LNCaP clone FGC (cell line): ENCODE data around the gene PPP2R3B.
"Not testable (repeated sequence)": the region's sequence is repeated elsewhere in the genome, so short reads cannot be mapped to it uniquely, and the experiment has no call there.

Source experiments
- DNase-seq: peaks from one replicate; pipeline ENCODE4 v3.0.0-alpha.2; 2011; ENCODE audit warnings: low read depth
- H3K4me3 ChIP-seq: 2 replicates; pipeline ENCODE4 v1.5.1; 2011; ENCODE audit warnings: mild to moderate bottlenecking, low read depth, low read length, control low read depth
- TF ChIP-seq, protein P1 (sequence below): IDR thresholded peaks from 2 replicates; pipeline ENCODE4 v1.5.1; 2012; ENCODE audit warnings: mild to moderate bottlenecking; ENCODE audit not compliant: control insufficient read depth, insufficient read depth; ENCODE audit errors: extremely low read depth

PPP2R3B gene

DNA sequence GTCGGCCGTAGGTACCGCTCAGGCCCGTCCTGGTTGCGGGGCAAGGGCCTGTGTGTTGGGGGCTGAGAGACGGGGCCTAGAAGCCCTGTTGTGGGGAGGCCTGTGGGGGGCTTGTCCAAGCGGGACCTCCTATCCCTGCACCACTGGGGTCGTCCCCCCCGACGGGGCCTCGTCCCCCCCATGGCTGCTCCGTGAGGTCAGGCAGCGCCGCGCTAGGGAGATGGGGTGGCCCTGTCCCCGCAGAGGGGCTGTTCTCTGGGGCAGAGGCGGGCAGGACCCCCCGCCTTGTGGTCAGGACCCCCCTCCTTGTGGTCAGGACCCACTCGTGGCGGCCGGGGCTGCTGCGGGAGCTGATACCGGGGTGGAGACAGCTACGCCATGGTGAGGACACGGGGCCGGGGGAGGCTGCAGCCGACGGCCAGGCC lies 56.0 kb downstream of the PPP2R3B start:
- TF ChIP-seq, protein P1, sequence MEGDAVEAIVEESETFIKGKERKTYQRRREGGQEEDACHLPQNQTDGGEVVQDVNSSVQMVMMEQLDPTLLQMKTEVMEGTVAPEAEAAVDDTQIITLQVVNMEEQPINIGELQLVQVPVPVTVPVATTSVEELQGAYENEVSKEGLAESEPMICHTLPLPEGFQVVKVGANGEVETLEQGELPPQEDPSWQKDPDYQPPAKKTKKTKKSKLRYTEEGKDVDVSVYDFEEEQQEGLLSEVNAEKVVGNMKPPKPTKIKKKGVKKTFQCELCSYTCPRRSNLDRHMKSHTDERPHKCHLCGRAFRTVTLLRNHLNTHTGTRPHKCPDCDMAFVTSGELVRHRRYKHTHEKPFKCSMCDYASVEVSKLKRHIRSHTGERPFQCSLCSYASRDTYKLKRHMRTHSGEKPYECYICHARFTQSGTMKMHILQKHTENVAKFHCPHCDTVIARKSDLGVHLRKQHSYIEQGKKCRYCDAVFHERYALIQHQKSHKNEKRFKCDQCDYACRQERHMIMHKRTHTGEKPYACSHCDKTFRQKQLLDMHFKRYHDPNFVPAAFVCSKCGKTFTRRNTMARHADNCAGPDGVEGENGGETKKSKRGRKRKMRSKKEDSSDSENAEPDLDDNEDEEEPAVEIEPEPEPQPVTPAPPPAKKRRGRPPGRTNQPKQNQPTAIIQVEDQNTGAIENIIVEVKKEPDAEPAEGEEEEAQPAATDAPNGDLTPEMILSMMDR = no peak

DNA sequence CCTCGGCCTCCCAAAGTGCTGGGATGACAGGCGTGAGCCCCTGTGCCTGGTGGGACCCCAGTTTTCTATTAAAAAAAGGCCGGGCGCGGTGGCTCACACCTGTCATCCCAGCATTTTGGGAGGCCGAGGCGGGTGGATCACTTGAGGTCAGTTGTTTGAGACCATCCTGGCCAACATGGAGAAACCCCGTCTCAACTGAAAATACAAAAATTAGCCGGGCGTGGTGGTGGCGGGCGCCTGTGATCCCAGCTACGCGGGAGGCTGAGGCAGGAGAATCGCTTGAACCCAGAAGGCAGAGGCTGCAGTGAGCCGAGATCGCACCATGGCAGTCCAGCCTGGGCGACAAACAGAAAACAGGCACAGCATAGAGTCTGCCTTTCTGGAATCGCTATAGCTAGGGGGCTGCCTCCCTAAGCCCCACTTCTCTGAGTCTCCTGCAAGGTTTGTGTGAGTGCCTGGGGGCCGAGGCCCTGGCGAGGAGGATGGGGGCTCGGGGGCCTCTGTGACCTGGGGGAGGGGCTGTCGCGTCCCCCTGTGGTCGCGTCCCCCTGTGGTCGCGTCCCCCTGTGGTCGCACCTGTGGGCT lies 56.5 kb downstream of the PPP2R3B start:
- not testable (repeated sequence) for H3K4me3 ChIP-seq, DNase-seq

More for the DNA sequence above, 56.0 kb downstream of the PPP2R3B start:
- no peak for DNase-seq
- H3K4me3 ChIP-seq = no peak overlapping the region

DNA sequence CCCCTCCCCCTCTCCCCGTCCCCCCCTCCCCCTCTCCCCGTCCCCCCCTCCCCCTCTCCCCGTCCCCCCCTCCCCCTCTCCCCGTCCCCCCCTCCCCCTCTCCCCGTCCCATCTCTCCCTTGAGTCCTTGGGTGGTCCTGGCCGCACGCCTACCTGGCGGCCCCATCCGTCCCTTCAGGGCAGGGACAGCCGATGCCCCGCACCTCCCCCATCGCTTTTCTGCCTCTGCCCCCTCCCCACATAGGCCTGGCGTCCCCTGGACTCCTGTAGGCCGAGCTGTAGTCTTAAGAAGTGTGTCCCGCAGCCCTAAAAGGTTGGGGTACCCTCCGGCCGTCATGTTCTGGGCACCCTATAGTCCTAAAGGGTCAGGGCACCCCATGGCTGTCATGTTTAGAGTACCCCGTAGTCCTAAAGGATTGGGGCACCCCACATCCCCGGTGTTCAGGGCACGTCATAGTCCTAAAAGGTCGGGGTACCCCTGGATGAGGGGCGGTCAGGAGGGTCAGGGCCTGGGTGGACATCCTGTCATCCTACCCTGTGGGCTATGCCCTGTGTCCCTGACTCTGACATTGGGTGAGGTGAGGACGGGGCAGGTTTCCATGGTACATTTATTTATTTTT lies 57.3 kb downstream of the PPP2R3B start:
- no peak for DNase-seq
- TF ChIP-seq, protein P1 = no peak
- H3K4me3 ChIP-seq = no peak overlapping the region

DNA sequence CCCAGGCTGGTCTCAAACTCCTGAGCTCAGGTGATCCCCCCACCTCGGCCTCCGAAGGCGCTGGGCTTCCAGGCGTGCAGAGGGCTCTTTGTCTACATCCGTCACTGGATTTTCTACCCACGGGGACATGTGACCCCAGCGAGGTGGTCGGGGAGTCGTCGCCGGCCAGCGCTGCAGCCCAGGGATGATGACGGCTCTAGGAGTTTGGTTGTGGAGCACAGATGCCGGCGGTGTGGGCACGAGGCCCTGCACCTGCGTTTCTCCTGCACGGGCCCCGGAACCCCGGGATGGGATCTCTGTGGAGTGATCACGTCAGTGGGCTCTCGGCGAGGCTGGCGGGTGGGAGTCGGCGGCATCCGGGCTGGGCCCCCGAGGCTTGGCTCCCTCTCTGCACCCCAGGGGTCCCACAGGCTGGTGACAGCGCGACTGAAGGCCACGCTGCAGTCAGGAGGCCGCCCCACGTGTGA lies 59.0 kb downstream of the PPP2R3B start:
- no peak for DNase-seq
- TF ChIP-seq, protein P1 = no peak
- no peak overlapping the region for H3K4me3 ChIP-seq

DNA sequence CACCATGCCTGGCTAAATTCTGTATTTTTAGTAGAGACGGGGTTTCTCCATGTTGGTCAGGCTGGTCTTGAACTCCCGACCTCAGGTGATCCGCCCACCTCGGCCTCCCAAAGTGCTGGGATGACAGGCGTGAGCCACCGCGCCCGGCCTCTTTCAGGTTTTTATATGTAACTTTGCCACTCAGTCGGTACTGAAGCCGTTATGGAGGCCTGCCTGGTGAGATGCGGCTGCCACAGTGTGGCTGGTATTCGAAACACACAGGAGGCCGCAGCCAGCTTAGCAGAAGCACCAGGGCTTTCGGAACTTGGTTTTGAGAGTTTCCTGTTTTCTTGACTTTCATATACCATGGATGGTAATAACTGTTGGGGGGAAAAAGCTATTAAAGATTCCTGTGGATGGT lies 62.0 kb downstream of the PPP2R3B start:
- H3K4me3 ChIP-seq, DNase-seq: not testable (repeated sequence)

DNA sequence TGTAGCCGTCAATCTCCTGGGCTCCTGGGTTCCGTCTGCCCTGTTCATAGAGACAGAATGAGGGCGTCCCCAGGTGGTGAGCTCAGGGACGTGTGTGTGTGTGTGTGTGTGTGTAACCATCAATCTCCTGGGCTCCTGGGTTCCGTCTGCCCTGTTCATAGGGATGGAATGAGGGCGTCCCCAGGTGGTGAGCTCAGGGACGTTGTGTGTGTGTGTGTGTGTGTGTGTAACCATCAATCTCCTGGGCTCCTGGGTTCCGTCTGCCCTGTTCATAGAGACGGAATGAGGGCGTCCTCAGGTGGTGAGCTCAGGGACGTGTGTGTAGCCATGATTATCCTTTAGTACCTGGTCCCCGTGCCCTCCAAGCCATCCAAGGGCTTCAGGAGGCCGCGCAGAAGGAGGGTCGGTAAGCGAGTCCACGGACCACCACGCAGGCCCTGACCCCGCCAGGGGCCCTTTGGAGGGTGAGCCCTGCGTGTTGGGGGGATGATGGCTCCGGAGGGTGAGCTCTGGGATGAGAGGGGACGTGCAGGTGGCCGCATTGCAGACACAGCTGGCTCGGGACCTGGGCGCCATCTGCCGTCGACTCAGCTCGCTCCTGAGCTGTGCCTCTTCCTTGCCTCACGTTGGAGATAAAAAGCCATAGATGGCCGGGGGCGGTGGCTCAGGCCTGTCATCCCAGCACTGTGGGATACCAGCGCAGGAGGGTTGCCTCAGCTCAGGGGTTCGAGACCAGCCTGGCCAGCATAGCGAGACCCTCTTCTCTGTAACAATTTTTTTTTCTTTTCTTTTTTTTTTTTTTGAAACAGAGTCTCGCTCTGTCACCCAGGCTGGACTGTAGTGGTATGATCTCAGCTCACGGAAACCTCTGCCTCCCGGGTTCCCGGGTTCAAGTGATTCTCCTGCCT lies 62.7 kb downstream of the PPP2R3B start:
- H3K4me3 ChIP-seq = no peak overlapping the region
- DNase-seq = peak; percentile 46
- TF ChIP-seq, protein P1 = peak; percentile 66

DNA sequence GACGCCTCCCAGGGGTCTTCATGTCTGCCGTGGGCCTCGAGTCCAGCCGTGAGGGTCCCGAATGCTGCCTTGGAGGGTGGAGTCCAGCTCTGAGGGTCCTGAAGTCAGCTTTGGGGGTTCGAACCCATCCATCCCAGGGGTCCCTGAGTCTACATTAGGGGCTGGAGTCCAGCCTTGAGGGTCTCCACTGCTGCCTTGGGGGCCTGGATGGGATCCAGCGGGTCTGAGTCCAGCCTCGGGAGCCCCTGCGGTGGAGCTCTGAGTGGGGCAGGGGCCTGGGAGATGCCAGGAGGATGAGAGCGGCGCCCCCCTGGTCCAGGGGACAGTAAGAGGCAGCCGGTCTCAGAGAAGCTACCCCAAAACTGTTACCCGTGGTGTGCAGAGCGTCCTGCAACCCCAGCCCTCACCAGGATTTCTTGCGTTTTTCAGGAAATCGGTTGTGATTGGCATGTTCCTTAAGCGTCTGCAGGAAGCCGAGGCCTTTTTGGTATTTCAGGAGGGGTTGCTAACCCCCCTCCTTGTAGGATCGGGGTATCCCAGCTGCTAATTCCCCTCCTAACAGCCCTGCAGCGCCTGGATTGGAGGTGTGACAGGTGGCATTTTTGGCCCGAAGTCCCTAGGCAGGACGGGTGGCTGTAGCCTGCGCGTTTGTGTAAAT lies 66.5 kb downstream of the PPP2R3B start:
- no peak for DNase-seq
- peak overlapping the region; percentile 88 for H3K4me3 ChIP-seq
- TF ChIP-seq, protein P1 = no peak
